Neural cell (in vitro differentiated cells): ENCODE data around the gene TMEM200B. TPM values are rescaled to one million over a fixed set of nuclear protein-coding genes. Genes with fewer than 3 reads are reported as not detected.

Source experiments
- H2AFZ ChIP-seq: fragments of 200-600, 300-800 bp; sonication (generic), shearing (Covaris generic); 2 replicates; pipeline ENCODE4 v1.6.0; 2014; ENCODE audit warnings: low read depth, mild to moderate bottlenecking, antibody characterized with exemption, low read length, moderate library complexity
- H3F3A ChIP-seq: fragments of 200-600 bp; shearing (Covaris generic); 2 replicates; pipeline ENCODE4 v1.6.1; 2016; ENCODE audit warnings: mild to moderate bottlenecking, moderate library complexity, mixed read lengths, antibody characterized with exemption, low read length; ENCODE audit not compliant: insufficient read depth, poor library complexity, severe bottlenecking
- H3K27ac ChIP-seq: fragments of 200-600, 300-800 bp; sonication (generic), shearing (Covaris generic); 2 replicates; pipeline ENCODE4 v1.5.1; 2014; ENCODE audit warnings: mild to moderate bottlenecking, low read length, moderate library complexity
- H3K27me3 ChIP-seq: fragments of 300-800, 200-600 bp; sonication (generic), shearing (Covaris generic); 2 replicates; pipeline ENCODE4 v1.6.0; 2014; ENCODE audit warnings: mild to moderate bottlenecking, low read depth, low read length, moderate library complexity; ENCODE audit not compliant: insufficient read depth
- H3K36me3 ChIP-seq: fragments of 300-800, 200-600 bp; sonication (generic), shearing (Covaris generic); 2 replicates; pipeline ENCODE4 v1.5.1; 2014; ENCODE audit warnings: mild to moderate bottlenecking, antibody characterized with exemption, low read length, moderate library complexity; ENCODE audit not compliant: insufficient read depth
- H3K4me2 ChIP-seq: fragments of 300-800, 200-600 bp; sonication (generic), shearing (Covaris generic); 2 replicates; pipeline ENCODE4 v1.6.0; 2014; ENCODE audit warnings: mild to moderate bottlenecking, low read length
- H3K4me3 ChIP-seq: fragments of 300-800, 200-600 bp; sonication (generic), shearing (Covaris generic); 2 replicates; pipeline ENCODE4 v1.5.1; 2014; ENCODE audit warnings: mild to moderate bottlenecking, low read length, moderate library complexity
- H3K79me2 ChIP-seq: fragments of 200-600 bp; shearing (Covaris generic); replicated peaks from 2 replicates; pipeline ENCODE4 v1.6.0; 2014; ENCODE audit warnings: mild to moderate bottlenecking, low read length, moderate library complexity; ENCODE audit not compliant: insufficient read depth
- H3K9ac ChIP-seq: fragments of 300-800, 200-600 bp; sonication (generic), shearing (Covaris generic); 2 replicates; pipeline ENCODE4 v1.6.1; 2016; ENCODE audit warnings: mild to moderate bottlenecking, low read length, mixed read lengths
- H3K9me2 ChIP-seq: fragments of 200-600 bp; shearing (Covaris generic); 2 replicates; pipeline ENCODE4 v1.6.1; 2016; ENCODE audit warnings: mild to moderate bottlenecking, low read length, mixed read lengths; ENCODE audit not compliant: insufficient read depth
- H3K9me3 ChIP-seq: fragments of 200-600, 300-800 bp; sonication (generic), shearing (Covaris generic); 2 replicates; pipeline ENCODE4 v1.6.1; 2016; ENCODE audit warnings: mild to moderate bottlenecking, mixed run types, low read length, moderate library complexity, mixed read lengths
- H4K20me1 ChIP-seq: fragments of 200-600 bp; shearing (Covaris generic); 2 replicates; pipeline ENCODE4 v1.6.1; 2016; ENCODE audit warnings: mild to moderate bottlenecking, mixed run types; ENCODE audit not compliant: insufficient read depth
- CTCF ChIP-seq: fragments of 450-650 bp; IDR thresholded peaks from 2 replicates; pipeline ENCODE4 v1.5.1; 2014; ENCODE audit warnings: antibody characterized with exemption, mild to moderate bottlenecking, moderate library complexity; ENCODE audit not compliant: poor library complexity, severe bottlenecking
- EP300 ChIP-seq: fragments of 450-650 bp; conservative IDR thresholded peaks from 2 replicates; pipeline ENCODE4 v1.6.1; 2014; ENCODE audit warnings: antibody characterized with exemption, mild to moderate bottlenecking, moderate library complexity; ENCODE audit not compliant: poor library complexity, severe bottlenecking
- EZH2 ChIP-seq: fragments of 200-600, 300-800 bp; shearing (Covaris generic), sonication (generic); IDR thresholded peaks from 2 replicates; pipeline ENCODE4 v1.6.1; 2014; ENCODE audit warnings: antibody characterized with exemption, low read length, borderline replicate concordance, mild to moderate bottlenecking; ENCODE audit not compliant: insufficient read depth, poor library complexity, severe bottlenecking
- MXI1 ChIP-seq: fragments of 450-650 bp; conservative IDR thresholded peaks from 2 replicates; pipeline ENCODE4 v1.6.1; 2014; ENCODE audit warnings: antibody characterized with exemption, mild to moderate bottlenecking; ENCODE audit not compliant: poor library complexity, severe bottlenecking
- POLR2AphosphoS5 ChIP-seq: IDR thresholded peaks from 2 replicates; pipeline ENCODE4 v1.6.1; 2012
- REST ChIP-seq: IDR thresholded peaks from 2 replicates; pipeline ENCODE4 v1.6.1; 2012; ENCODE audit warnings: borderline replicate concordance
- SMC3 ChIP-seq: fragments of 450-650 bp; conservative IDR thresholded peaks from 2 replicates; pipeline ENCODE4 v1.6.1; 2014; ENCODE audit warnings: antibody characterized with exemption, mild to moderate bottlenecking, moderate library complexity; ENCODE audit not compliant: poor library complexity
- TAF1 ChIP-seq: IDR thresholded peaks from 2 replicates; pipeline ENCODE4 v1.6.1; 2012; ENCODE audit warnings: low read depth
- polyA plus RNA-seq: library from polyadenylated mRNA; depleted of rRNA; stranded (reverse); fragments of >200 nt; gene quantifications from 2 replicates; pipeline ENCODE4 v1.2.3, GENCODE V29; 2014

Gene TMEM200B
- polyA plus RNA-seq, 1 donor from 2014 or later: 0.11 TPM

GRCh38 chr1:29122682-29123052 lies 1.0 kb downstream of the TMEM200B start:
- Histone ChIP-seq H3K4me2 (no peak overlapping the region), H2AFZ (no peak overlapping the region), H3K4me3 (no peak overlapping the region), H4K20me1 (no peaks in the 10 kb centered on the region), H3K9me3 (no peaks in the 10 kb centered on the region), H3K27ac (no peak overlapping the region), H3F3A (no peaks in the 10 kb centered on the region), H3K36me3 (no peaks in the 10 kb centered on the region), H3K79me2 (no peaks in the 10 kb centered on the region), H3K9ac (no peak overlapping the region), H3K9me2 (no peaks in the 10 kb centered on the region), H3K27me3 (peaks cover 60% of the 10 kb centered on the region)
- TF ChIP-seq SMC3 (no peak), MXI1 (no peak), CTCF (no peak), POLR2AphosphoS5 (no peak)

- no peaks in the 10 kb centered on the region for H3F3A ChIP-seq
- TF ChIP-seq SMC3 (no peak), EZH2 (peak; percentile 90)
- no peaks in the 10 kb centered on the region for H3K9me3 ChIP-seq
- no peaks in the 10 kb centered on the region for H3K79me2 ChIP-seq
- H3K4me3 ChIP-seq: peak overlapping the region; percentile 51
- H4K20me1 ChIP-seq: no peaks in the 10 kb centered on the region
- H3K9me2 ChIP-seq: no peaks in the 10 kb centered on the region
- no peak overlapping the region for H3K27ac ChIP-seq
- no peaks in the 10 kb centered on the region for H3K36me3 ChIP-seq
- H3K4me2 ChIP-seq: no peak overlapping the region
- no peak overlapping the region for H3K9ac ChIP-seq
- H2AFZ ChIP-seq: no peak overlapping the region
- H3K27me3 ChIP-seq: peaks cover 60% of the 10 kb centered on the region
Observed at GRCh38 chr1:29121936-29122681, 1.6 kb downstream of the TMEM200B start.

- peaks cover 60% of the 10 kb centered on the region for H3K27me3 ChIP-seq
- peak overlapping the region; percentile 51 for H3K4me3 ChIP-seq
- H3F3A ChIP-seq: no peaks in the 10 kb centered on the region
- no peak overlapping the region for H3K27ac ChIP-seq
- H3K79me2 ChIP-seq: no peaks in the 10 kb centered on the region
- no peak overlapping the region for H2AFZ ChIP-seq
- no peaks in the 10 kb centered on the region for H3K36me3 ChIP-seq
- H3K9ac ChIP-seq: no peak overlapping the region
- no peaks in the 10 kb centered on the region for H3K9me3 ChIP-seq
- no peaks in the 10 kb centered on the region for H3K9me2 ChIP-seq
- no peak overlapping the region for H3K4me2 ChIP-seq
- TF ChIP-seq EZH2 (no peak), TAF1 (no peak), REST (no peak), SMC3 (no peak), POLR2AphosphoS5 (no peak), MXI1 (no peak), CTCF (no peak), EP300 (no peak)
- no peaks in the 10 kb centered on the region for H4K20me1 ChIP-seq
Observed at GRCh38 chr1:29121516-29121935, 2.2 kb downstream of the TMEM200B start.
